ENCODE results near the gene FAM20B. TPM values are rescaled to one million over a fixed set of nuclear protein-coding genes. Genes with fewer than 3 reads are reported as not detected.

FAM20B gene
- total RNA-seq, 1 donor from 2014 or later: 25.7 TPM

GRCh38 chr1:179048339-179049124 lies 22.8 kb downstream of the FAM20B start:
- DNase-seq: no peak

GRCh38 chr1:179052776-179053175 lies 27.1 kb downstream of the FAM20B start:
- no peak for DNase-seq

- no peak for DNase-seq
These were observed 27.8 kb downstream of the FAM20B start for GRCh38 chr1:179053486-179053885.

- no peak for DNase-seq
These were observed 30.2 kb downstream of the FAM20B start for GRCh38 chr1:179055937-179056336.

- DNase-seq: no peak
These were observed 33.1 kb downstream of the FAM20B start for GRCh38 chr1:179058487-179059483.

GRCh38 chr1:179061360-179062282 lies 35.9 kb downstream of the FAM20B start:
- no peak for DNase-seq

- DNase-seq: no peak
These were observed 40.8 kb downstream of the FAM20B start for GRCh38 chr1:179066471-179066870.

- no peak for DNase-seq
These were observed 51.7 kb downstream of the FAM20B start for GRCh38 chr1:179077396-179077795.

GRCh38 chr1:179079113-179079761 lies 53.5 kb downstream of the FAM20B start:
- peak; percentile 67 for DNase-seq

- no peak for DNase-seq
These were observed 55.4 kb downstream of the FAM20B start for GRCh38 chr1:179080866-179081686.

GRCh38 chr1:179081687-179082332 lies 56.1 kb downstream of the FAM20B start, which contains the start of gene TOR3A:
Gene TOR3A, plus strand, starts transcription at chr1:179082070. Its CDS starts 59 bp downstream, at chr1:179082129.
- peak; percentile 76 for DNase-seq

- DNase-seq: no peak
These were observed 56.8 kb downstream of the FAM20B start for GRCh38 chr1:179082333-179082998.

- no peak for DNase-seq
These were observed 57.3 kb downstream of the FAM20B start for GRCh38 chr1:179082999-179083335.

GRCh38 chr1:179083533-179083932 lies 57.8 kb downstream of the FAM20B start:
- no peak for DNase-seq

GRCh38 chr1:179087665-179088064 lies 62.0 kb downstream of the FAM20B start:
- no peak for DNase-seq

GRCh38 chr1:179089827-179090482 lies 64.3 kb downstream of the FAM20B start:
- DNase-seq: no peak

- no peak for DNase-seq
These were observed 64.8 kb downstream of the FAM20B start for GRCh38 chr1:179090522-179090921.

- no peak for DNase-seq
These were observed 65.2 kb downstream of the FAM20B start for GRCh38 chr1:179090923-179091322.

- no peak for DNase-seq
These were observed 66.0 kb downstream of the FAM20B start for GRCh38 chr1:179091691-179092165.
